Measurements from ENCODE around the gene RANBP3.
"Not testable (repeated sequence)": the region's sequence is repeated elsewhere in the genome, so short reads cannot be mapped to it uniquely, and the experiment has no call there.

RANBP3 gene

DNA sequence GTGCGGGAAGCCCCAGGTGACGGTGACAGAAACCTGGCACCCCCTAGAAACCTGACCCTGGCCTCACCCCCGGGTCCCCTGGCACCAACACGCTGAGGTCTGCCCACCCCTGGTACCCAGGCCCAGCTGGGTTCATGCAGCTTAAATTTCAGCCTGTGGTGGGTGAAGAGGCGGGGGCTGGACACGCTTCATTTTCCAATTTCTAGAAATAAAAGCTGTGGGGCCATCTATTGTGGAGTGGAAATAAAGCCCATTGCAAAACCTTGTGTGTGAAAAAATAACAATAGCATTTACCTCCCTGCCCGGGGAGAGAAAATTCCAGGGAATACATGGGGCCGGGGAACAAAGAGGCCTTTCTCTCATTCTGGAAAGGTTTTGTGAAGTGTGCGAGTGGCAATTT is 100.1 kb downstream of the RANBP3 start:
- no peak for DNase-seq

DNA sequence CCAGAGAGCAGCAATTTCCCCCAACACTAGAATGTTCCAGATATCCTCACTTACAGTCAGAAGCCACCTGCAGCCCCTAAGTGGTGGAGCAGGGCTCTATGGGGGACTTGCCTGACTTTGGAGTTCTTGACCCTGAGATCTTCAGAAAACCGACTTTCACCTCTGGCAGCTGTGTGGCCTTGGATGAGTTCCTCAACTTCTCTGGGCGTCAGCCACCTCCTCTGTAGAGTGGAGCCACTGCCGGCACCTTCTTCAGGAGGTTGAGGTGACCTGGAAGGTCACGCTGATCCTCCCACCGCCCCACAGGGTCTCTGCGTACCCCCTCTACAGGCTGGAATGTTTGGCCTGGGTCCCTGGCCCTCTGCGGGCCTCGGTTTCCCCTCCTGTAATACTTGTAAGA is 100.5 kb downstream of the RANBP3 start:
- no peak for DNase-seq

DNA sequence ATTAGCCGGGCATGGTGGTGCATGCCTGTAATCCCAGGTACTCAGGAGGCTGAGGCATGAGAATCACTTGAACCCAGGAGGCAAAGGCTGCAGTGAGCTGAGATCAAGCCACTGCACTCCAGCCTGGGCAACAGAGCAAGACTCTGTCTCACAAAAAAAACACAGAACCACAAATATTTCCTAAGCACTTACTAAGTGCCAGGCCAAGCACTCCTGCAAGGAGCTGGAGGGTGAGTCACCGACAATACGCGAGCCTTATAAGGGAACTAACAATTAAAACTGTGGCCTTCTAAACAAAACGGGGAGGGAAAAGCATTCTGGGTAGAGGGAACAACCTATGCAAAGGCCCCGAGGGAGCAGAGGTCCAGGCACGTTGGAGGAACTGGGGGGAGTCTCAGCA is 103.4 kb downstream of the RANBP3 start:
- not testable (repeated sequence) for DNase-seq

DNA sequence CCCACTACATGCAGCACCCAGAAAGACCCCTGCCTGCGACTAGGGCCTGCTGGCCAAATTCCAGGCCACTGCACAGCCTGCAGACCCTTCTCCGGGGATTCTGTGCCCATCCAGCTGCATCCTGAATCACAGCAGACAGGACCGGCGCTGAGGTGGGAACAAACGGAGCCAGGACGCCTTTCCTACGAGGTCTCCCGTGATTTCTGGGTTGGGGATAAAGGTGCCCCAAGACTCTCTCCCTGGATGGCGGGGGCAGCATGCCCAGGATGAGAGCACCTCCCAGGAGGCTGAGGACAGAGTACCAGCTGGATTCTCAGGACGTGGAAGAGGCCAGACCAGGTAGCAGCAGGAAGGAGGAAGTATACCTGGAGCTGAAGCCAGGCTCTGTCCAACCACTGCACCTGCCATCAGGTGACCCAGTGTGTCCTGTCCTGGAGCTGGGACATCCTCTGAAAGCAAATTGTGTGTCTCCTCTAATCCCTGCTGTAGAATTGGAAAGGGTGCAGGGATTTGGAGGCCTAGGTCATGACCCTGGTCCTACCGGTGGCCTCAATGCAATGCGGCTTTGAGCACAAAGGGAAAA is 104.2 kb downstream of the RANBP3 start:
- DNase-seq, result no peak

DNA sequence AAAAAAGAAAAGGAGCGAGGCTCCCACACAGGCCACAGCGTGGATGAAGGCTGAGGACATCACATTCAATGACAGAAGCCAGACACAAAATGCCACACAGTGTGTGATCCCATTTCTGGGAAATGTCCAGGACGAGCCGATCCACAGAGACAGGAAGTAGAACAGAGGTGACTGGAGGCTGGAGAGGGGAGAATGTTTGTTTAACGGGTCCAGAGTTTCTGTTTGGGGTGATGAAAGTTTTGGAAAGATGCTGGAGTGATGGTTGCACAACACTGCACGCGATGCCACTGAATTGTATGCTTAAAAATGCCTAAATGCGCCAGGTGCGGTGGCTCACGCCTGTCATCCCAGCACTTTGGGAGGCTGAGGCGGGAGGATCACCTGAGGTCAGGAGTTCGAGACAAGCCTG is 107.0 kb downstream of the RANBP3 start:
- no peak for DNase-seq

DNA sequence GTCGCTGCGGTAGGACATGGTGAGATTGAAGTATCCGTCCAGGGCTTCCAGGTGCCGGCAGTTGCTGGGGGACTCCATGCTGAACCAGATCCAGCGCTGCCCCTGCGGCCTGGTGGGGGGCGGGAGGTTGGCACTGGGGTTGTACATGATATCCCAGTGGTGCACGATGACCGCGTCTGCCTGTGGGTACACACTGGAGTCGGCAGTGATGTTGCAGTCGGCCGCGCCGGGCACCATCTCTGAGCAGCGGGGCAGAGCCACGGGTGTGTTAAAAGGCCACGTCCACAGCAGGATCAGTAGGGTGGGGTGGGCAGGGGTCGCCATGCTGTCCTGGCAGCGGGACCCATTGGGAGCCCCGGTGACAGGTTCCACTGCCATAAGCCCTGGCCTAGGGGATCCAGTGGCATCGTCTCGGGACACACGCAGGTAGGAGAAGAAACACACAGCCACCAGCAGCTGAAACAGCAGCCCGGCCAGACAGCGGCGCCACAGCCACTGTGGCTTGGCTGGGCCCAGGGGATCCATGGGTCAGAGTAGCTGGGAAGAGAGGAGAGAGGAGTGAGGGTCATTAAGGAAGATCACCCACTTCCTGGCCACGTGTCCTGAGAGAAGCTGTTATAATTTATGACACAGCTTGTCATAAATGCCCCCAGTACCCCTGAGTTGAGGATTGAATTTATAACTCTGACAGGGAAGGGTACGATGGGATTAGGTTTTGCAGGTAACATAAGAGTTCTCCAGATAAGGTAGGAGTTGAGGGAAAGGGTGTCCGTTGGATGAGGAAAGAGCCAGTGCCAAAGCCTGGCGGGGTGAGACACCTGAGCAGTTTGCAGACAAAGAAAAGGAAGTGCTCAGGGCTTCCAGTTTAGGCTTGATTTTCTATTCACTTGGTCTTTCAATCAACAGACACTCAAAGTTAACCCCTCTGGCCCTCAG is 110.5 kb downstream of the RANBP3 start:
- no peak for DNase-seq
